ENCODE results near the gene ORM1.

DNA sequence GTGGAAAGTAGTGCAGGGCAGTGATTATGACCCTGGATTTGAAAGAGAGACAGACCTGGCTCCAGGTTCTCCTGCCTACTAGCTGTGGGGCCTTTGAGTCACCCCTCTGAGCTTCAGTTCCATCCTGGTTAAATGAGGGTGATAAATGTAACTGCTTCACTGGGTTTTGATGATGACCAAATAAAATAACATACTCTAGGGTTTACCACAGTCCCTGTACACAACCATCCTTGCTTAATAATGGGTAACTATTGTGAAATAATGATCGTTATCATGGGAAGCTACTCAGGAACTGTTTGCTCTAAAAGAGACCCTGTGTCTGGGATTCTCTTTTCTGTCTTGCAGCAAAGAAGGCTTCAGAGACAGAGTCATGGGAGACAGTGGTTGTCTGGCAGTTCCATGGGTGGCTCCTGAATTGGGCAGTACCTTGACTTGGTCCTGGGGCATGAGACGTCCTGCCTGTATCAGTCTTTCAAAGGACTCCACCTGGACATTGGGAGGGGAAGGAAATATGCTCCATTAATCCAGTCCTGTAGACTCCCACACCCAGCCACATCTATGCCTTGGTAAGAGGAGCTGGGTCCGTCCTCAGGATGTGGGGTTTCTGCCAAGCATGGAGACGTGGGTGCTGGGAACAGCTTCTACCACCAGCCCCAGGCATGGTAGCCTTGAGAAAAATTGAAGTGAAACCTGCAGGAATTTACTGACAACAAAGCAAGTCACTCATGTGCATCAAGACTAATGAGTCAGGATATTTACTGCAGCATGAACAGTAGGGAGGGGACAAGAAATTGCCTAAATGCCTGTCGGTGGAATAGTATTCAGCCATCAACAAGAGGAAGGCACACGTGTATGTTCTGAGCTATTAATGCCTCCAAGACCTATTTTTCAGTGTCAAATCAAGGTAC is 41.5 kb downstream of the ORM1 start:
- TF ChIP-seq EP300 (IDR thresholded peaks at IDR 0.05; ENCODE audit: borderline replicate concordance in 1 of 2, low read depth in 2 of 2, low read length in 2 of 2) (no peak), CEBPB (IDR thresholded peaks at IDR 0.05; ENCODE audit: low read depth, low read length) (no peak), EZH2 (IDR thresholded peaks at IDR 0.05; ENCODE audit: low read depth, low read length, severe bottlenecking) (no peak)

Data from H1 (cell line).